Erythroblast (primary cell): Measurements from ENCODE around the gene ZDHHC1.

Experiments used
- GATA1 ChIP-seq: IDR thresholded peaks from 2 replicates; pipeline ENCODE4 v1.6.1; 2011; ENCODE audit warnings: low read depth, mild to moderate bottlenecking, control low read depth, low read length, moderate library complexity
- POLR2A ChIP-seq: IDR thresholded peaks from 2 replicates; pipeline ENCODE4 v1.6.1; 2011; ENCODE audit warnings: mild to moderate bottlenecking, low read length

DNA sequence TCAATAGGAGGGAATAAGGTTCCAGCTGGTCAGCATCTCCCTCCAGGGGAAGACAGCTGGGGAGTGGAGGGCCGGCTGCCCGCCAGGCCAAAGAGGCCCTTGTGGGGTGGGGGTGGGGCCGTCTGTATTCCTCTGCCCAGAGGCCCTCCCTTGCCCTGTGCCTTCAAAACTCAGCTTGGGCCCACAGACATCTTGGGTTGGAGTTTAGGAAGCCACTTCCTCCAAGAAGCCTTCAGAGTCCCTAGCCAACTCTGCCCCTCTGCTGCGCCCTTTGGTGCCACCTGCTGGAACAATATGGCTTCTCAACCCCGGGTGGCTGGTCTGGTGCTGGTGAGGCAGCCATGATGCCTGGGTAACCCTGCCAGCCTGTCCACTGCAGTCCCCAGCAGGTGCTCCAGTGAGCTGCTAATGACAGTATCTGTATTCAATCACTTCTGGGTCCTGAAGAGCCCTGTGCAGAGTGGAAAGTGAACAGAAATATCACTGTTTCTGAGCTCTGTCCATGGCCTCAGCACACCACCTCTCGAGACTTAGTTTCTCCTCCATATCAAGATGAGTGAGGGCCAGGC, 31.3 kb upstream of the ZDHHC1 start:
- TF ChIP-seq POLR2A (no peak), GATA1 (no peak)
